AG04450 (cell line): ENCODE results near the gene IGFN1. TPM values are rescaled to one million over a fixed set of nuclear protein-coding genes. Genes with fewer than 3 reads are reported as not detected.

Experiments
- polyA plus RNA-seq: library from polyadenylated mRNA; depleted of rRNA; stranded (reverse); fragments of >200 nt; gene quantifications from 2 replicates; pipeline ENCODE4 v1.2.3, GENCODE V29; 2011; rRNA removed

IGFN1 gene
- polyA plus RNA-seq, 1 experiment: not detected

Other genes starting within 250 kb of the IGFN1 start
- gene KIF21B, start 167.1 kb upstream of the IGFN1 start, polyA plus RNA-seq: 0.22 and 0.24 TPM in 2 replicates
- not detected in 2 replicates for gene CACNA1S, start 78.4 kb upstream of the IGFN1 start, polyA plus RNA-seq
- gene ASCL5, start 63.6 kb upstream of the IGFN1 start, polyA plus RNA-seq: not detected in 2 replicates
- gene TMEM9, start 36.4 kb upstream of the IGFN1 start, polyA plus RNA-seq: 81.7 and 103 TPM in 2 replicates
- 0.04 TPM in 2 replicates for gene PKP1, start 92.7 kb downstream of the IGFN1 start, polyA plus RNA-seq
- gene TNNT2, start 186.9 kb downstream of the IGFN1 start, polyA plus RNA-seq: 1.6 and 2.3 TPM in 2 replicates
- gene LAD1, start 208.5 kb downstream of the IGFN1 start, polyA plus RNA-seq: 0.04 and 0.09 TPM in 2 replicates
- not detected in 2 replicates for gene TNNI1, start 230.9 kb downstream of the IGFN1 start, polyA plus RNA-seq